Nephron (organoid): ENCODE results near the gene TMEM171.

ENCODE experiments used
- H3K27ac Mint-ChIP-seq, 3 experiments: 2 replicates each; pipeline ENCODE4 v1.8.0; 2020; ENCODE audit warnings: mixed read lengths in 3 of 3, mild to moderate bottlenecking in 2 of 3, moderate library complexity in 1 of 3
- H3K27me3 Mint-ChIP-seq: 2 replicates; pipeline ENCODE4 v1.8.0; 2021; ENCODE audit warnings: low read depth, mild to moderate bottlenecking, moderate library complexity, mixed read lengths
- H3K36me3 Mint-ChIP-seq: 2 replicates; pipeline ENCODE4 v1.8.0; 2020; ENCODE audit warnings: low read depth, mixed read lengths
- H3K4me1 Mint-ChIP-seq: 2 replicates; pipeline ENCODE4 v1.8.0; 2020; ENCODE audit warnings: mixed read lengths
- H3K4me3 Mint-ChIP-seq, 3 experiments: 2 replicates each; pipeline ENCODE4 v1.8.0; 2020; ENCODE audit warnings: mild to moderate bottlenecking in 3 of 3, mixed read lengths in 3 of 3, moderate library complexity in 2 of 3
- H3K9me3 Mint-ChIP-seq: 2 replicates; pipeline ENCODE4 v1.8.0; 2020; ENCODE audit warnings: mixed read lengths
- TF ChIP-seq, protein P1 (sequence below), 3 experiments: fragments of 200-600 bp; sonication (generic); IDR thresholded peaks; one replicate each; pipeline ENCODE4 v1.5.0; 2021; ENCODE audit warnings: antibody characterized with exemption in 3 of 3; ENCODE audit not compliant: unreplicated experiment in 3 of 3

The TMEM171 gene

GRCh38 chr5:73122875-73123810 is 2.8 kb downstream of the TMEM171 start:
- no peaks in the 10 kb centered on the region for H3K9me3 Mint-ChIP-seq
- TF ChIP-seq, protein P1, sequence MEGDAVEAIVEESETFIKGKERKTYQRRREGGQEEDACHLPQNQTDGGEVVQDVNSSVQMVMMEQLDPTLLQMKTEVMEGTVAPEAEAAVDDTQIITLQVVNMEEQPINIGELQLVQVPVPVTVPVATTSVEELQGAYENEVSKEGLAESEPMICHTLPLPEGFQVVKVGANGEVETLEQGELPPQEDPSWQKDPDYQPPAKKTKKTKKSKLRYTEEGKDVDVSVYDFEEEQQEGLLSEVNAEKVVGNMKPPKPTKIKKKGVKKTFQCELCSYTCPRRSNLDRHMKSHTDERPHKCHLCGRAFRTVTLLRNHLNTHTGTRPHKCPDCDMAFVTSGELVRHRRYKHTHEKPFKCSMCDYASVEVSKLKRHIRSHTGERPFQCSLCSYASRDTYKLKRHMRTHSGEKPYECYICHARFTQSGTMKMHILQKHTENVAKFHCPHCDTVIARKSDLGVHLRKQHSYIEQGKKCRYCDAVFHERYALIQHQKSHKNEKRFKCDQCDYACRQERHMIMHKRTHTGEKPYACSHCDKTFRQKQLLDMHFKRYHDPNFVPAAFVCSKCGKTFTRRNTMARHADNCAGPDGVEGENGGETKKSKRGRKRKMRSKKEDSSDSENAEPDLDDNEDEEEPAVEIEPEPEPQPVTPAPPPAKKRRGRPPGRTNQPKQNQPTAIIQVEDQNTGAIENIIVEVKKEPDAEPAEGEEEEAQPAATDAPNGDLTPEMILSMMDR (IDR thresholded peaks at IDR 0.05; ENCODE audit: unreplicated experiment in 3 of 3): no peak
- H3K27me3 Mint-ChIP-seq: peaks cover 75% of the 10 kb centered on the region

DNA sequence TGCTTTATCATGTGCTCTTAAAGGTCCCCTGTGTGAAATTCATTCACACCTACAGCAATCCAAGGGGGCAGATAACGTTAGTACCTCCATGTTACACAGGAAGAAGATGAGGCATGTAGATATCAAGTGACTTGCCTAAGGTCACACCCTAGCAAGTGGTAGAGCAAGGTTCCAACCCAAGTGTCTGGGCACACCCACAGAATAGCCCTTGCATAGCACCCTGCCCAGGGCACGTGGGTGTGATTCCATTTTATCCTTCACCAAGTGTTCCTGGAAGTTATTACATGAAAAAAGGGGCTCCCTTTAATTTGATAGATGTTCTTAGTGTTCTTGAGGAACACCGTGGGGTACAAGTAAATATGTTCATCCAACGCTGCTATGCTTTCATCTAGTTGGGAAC is 4.9 kb downstream of the TMEM171 start:
- Mint-ChIP-seq H3K4me1 (peaks cover 5% of the 10 kb centered on the region), H3K27me3 (peaks cover 69% of the 10 kb centered on the region), H3K9me3 (no peaks in the 10 kb centered on the region), H3K4me3 (no peak overlapping the region), H3K36me3 (no peaks in the 10 kb centered on the region), H3K27ac (no peak overlapping the region)
- TF ChIP-seq, protein P1 (IDR thresholded peaks at IDR 0.05; ENCODE audit: unreplicated experiment in 3 of 3): no peak

More at GRCh38 chr5:73122875-73123810, 2.8 kb downstream of the TMEM171 start:
- Mint-ChIP-seq H3K27ac (no peak overlapping the region), H3K4me1 (peaks cover 13% of the 10 kb centered on the region), H3K36me3 (no peaks in the 10 kb centered on the region), H3K4me3 (no peak overlapping the region)

GRCh38 chr5:73126381-73126780 is 6.0 kb downstream of the TMEM171 start:
- Mint-ChIP-seq H3K9me3 (no peaks in the 10 kb centered on the region), H3K27me3 (peaks cover 60% of the 10 kb centered on the region), H3K27ac (no peak overlapping the region), H3K4me3 (no peak overlapping the region), H3K4me1 (no peaks in the 10 kb centered on the region), H3K36me3 (no peaks in the 10 kb centered on the region)
- TF ChIP-seq, protein P1 (IDR thresholded peaks at IDR 0.05; ENCODE audit: unreplicated experiment in 3 of 3): no peak

- Mint-ChIP-seq H3K9me3 (no peaks in the 10 kb centered on the region), H3K36me3 (no peaks in the 10 kb centered on the region), H3K27me3 (peaks cover 54% of the 10 kb centered on the region), H3K27ac (no peak overlapping the region), H3K4me3 (no peak overlapping the region), H3K4me1 (no peaks in the 10 kb centered on the region)
- TF ChIP-seq, protein P1 (IDR thresholded peaks at IDR 0.05; ENCODE audit: unreplicated experiment in 3 of 3): no peak
Measured at GRCh38 chr5:73126957-73127356, 6.6 kb downstream of the TMEM171 start.

DNA sequence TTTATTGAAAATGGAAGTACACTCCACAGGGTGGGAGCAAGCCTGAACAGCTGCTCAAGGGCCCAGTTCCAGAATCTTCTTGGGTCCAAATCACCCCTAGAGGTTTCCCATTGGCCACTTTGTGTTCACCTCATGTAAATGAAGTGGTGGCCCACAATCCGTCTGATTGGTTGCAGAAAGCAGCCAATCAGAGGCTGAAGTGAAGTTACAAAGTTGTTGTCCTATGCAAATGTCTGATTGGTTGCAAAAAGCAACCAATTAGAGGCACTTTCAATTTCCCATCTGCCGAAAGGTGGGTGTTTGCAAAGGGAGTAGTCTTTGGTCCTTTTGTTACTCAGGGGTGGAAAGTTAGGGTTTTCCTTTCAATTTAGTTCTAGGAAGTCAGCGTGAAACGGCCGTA is 8.8 kb downstream of the TMEM171 start:
- Mint-ChIP-seq H3K9me3 (no peaks in the 10 kb centered on the region), H3K27me3 (peaks cover 37% of the 10 kb centered on the region), H3K27ac (no peak overlapping the region), H3K4me3 (no peak overlapping the region), H3K36me3 (no peaks in the 10 kb centered on the region), H3K4me1 (no peaks in the 10 kb centered on the region)
- TF ChIP-seq, protein P1 (IDR thresholded peaks at IDR 0.05; ENCODE audit: unreplicated experiment in 3 of 3): no peak

GRCh38 chr5:73130811-73131210 is 10.4 kb downstream of the TMEM171 start:
- TF ChIP-seq, protein P1 (IDR thresholded peaks at IDR 0.05; ENCODE audit: unreplicated experiment in 3 of 3): no peak
- no peaks in the 10 kb centered on the region for H3K9me3 Mint-ChIP-seq
- no peak overlapping the region for H3K4me3 Mint-ChIP-seq
- no peak overlapping the region for H3K27ac Mint-ChIP-seq
- peaks cover 6% of the 10 kb centered on the region for H3K4me1 Mint-ChIP-seq
- peaks cover 30% of the 10 kb centered on the region for H3K27me3 Mint-ChIP-seq
- H3K36me3 Mint-ChIP-seq: no peaks in the 10 kb centered on the region
